Measurements from ENCODE around the gene ARHGEF37.

The ARHGEF37 gene

DNA sequence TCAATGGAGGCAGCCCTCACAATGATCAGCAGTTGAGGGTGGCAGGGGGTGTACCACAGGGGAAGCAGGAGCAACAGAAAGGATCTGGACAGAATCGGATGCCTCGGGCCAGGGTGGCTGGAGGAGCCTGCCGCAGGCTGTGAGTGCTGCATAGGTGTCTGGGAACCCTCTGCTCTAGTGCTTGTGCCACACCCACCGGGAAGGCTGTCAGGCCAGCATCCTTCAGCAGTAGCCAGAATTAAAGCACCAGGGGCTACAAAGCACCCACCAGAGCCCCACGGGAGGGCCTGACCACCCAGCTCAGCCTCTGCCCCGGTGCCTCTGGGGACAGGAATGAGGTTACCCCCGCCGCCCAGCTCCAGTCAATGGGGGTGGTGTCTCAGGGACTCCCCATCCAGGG lies 49.0 kb downstream of the ARHGEF37 start:
- TF ChIP-seq, protein P1, sequence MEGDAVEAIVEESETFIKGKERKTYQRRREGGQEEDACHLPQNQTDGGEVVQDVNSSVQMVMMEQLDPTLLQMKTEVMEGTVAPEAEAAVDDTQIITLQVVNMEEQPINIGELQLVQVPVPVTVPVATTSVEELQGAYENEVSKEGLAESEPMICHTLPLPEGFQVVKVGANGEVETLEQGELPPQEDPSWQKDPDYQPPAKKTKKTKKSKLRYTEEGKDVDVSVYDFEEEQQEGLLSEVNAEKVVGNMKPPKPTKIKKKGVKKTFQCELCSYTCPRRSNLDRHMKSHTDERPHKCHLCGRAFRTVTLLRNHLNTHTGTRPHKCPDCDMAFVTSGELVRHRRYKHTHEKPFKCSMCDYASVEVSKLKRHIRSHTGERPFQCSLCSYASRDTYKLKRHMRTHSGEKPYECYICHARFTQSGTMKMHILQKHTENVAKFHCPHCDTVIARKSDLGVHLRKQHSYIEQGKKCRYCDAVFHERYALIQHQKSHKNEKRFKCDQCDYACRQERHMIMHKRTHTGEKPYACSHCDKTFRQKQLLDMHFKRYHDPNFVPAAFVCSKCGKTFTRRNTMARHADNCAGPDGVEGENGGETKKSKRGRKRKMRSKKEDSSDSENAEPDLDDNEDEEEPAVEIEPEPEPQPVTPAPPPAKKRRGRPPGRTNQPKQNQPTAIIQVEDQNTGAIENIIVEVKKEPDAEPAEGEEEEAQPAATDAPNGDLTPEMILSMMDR (IDR thresholded peaks at IDR 0.05; ENCODE audit: low read depth, low read length) = no peak
- no peak for DNase-seq (ENCODE audit: extremely low read depth, low read depth)

DNA sequence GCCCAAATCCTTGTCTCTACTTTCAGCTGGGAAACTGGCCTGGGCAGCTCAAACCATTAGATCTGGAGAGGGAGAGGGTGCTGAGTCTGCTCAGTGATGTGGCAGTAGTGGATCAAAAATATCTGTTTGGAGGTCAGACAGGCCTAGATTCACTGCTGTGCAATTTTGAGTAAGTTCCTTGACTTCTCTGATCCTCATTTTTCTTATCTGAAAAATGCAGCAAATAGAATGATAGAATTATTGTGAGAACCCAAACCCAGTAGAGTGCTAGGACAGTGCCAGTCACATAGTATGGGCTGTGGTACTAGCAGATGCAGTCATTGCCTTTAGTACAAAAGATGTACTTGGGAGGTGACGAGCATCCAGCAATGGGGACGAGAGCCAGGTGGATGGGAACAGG lies 50.2 kb downstream of the ARHGEF37 start:
- TF ChIP-seq, protein P1 (IDR thresholded peaks at IDR 0.05; ENCODE audit: low read depth, low read length) = no peak
- no peak for DNase-seq (ENCODE audit: extremely low read depth, low read depth)

GRCh38 chr5:149632311-149633251 lies 51.3 kb downstream of the ARHGEF37 start:
- no peak for DNase-seq (ENCODE audit: extremely low read depth, low read depth)

DNA sequence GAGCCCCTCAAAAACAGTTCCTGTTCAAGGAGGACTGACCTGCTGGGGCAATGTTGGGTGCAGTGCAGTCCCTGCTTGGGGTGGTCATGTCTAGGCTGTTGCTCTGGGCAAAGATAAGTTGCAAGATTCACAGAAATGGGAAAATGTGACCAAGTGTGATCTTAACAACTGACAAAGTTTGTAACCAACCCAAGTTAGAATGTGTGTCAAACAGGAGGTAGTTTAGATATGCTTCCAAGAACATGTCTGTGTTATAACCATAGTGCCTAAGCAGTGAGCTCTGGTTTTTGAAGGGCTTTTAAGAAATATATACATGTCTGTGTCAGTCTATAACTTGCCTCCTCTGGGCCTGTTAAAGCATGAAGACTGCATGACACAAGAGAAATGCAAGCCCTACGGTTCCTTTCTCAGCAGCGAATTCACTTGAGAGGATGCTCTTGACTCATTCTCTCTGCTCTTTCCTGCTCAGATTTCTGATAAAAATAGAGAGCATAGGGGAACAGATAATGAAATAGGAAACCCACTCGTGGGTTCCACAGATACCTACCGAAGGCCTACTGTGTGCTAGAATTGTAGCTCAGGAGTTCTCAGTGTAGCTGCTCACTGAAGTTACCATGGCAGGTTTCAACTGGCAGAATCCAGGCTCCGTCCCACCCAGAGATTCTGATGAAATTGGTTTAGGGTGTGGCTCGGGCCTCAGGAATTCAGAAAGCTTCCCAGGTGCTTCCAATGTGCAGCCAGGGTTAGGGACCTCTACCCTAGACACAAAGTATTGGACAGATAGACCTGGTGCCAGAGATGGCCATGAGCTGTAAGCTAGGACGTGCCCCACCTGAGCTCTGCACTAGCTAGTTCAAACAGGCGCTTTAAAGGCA lies 52.4 kb downstream of the ARHGEF37 start:
- DNase-seq (ENCODE audit: extremely low read depth, low read depth) = no peak
- TF ChIP-seq, protein P1 (IDR thresholded peaks at IDR 0.05; ENCODE audit: low read depth, low read length) = no peak

More at GRCh38 chr5:149632311-149633251, 51.3 kb downstream of the ARHGEF37 start:
- TF ChIP-seq, protein P1 (IDR thresholded peaks at IDR 0.05; ENCODE audit: low read depth, low read length) = no peak

DNA sequence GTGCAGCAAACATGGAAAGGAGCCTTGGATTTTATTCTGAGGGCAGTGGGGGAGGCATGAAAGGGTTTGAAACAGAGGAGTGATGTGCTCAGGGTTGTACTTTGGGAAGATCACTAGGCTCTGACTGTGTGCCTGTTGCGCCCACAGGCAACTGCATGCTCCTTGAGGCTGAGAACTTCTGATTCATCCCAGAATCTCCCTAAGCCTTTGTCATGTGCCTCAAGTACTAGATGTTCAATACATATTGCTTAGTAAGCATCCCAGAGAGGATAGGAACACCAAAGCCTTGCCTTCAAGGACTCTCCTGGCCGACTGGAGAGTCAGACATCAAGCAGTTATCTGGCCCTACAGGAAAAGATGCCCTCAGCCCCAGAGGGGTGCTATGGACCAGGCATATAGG lies 54.1 kb downstream of the ARHGEF37 start:
- TF ChIP-seq, protein P1 (IDR thresholded peaks at IDR 0.05; ENCODE audit: low read depth, low read length) = no peak
- no peak for DNase-seq (ENCODE audit: extremely low read depth, low read depth)

- TF ChIP-seq, protein P1 (IDR thresholded peaks at IDR 0.05; ENCODE audit: low read depth, low read length) = no peak
- DNase-seq (ENCODE audit: extremely low read depth, low read depth) = no peak
Observed at GRCh38 chr5:149636191-149636860, 55.0 kb downstream of the ARHGEF37 start.
